Measurements from ENCODE around the gene OR2T6. TPM values are rescaled to one million over a fixed set of nuclear protein-coding genes. Genes with fewer than 3 reads are reported as not detected.
A peak's percentile ranks its signal among the peaks of the same experiment; 100 is the strongest.
"Not testable (repeated sequence)": the region's sequence is repeated elsewhere in the genome, so short reads cannot be mapped to it uniquely, and the experiment has no call there.

The OR2T6 gene
- total and polyA plus RNA-seq, 5 donors from 2014 or later = not detected

DNA sequence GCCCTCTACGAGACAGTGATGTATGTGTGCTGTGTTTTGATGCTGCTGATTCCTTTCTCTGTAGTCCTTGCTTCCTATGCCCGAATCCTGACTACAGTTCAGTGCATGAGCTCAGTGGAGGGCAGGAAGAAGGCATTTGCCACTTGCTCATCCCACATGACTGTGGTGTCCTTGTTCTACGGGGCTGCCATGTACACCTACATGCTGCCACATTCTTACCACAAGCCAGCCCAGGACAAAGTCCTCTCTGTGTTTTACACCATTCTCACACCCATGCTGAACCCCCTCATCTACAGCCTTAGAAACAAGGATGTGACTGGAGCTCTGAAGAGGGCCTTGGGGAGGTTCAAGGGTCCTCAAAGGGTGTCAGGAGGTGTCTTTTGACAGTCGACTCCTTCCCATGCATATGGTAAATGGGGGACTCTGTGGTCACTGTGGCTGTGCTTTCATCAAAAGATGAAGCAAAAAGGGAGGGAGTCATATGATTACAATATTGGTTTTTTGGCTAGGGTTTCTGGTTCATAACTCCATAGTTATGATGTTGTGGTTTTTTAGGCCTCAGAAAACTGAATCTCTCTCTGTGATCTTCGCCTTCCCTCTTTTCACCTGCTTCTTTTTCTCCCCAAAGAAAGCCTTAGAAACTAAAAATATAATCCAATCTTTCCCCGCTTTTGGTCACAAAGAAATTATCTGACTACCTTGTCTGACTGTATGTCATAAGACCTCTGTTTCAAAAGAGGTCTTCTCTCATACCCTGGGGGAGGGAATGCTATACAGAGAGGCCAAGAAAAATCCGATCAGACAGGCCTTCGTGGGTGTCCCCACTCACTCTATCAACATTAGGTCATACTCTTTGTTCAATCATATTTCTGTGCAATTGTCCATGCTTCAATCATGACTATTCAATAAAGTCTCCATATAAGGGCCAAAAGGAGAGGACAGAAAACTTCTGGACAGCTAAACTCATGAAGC is 31.5 kb downstream of the OR2T6 start:
- H3K27me3 ChIP-seq (ENCODE audit: control insufficient read depth, insufficient read depth, low read length) = no peaks in the 10 kb centered on the region
- Mint-ChIP-seq H3K4me1 (no peaks in the 10 kb centered on the region), H3K36me3 (peaks cover 7% of the 10 kb centered on the region), H3K27me3 (no peaks in the 10 kb centered on the region), H3K4me3 (no peak overlapping the region), H3K27ac (no peak overlapping the region), H3K9me3 (peaks cover 2 to 24% (median 5%) of the 10 kb centered on the region in 7 donors)
- ATAC-seq (ENCODE audit: low read depth in 2 of 2) = no peak
- DNase-seq = no peak
- peaks cover 7 to 8% of the 10 kb centered on the region in 2 experiments for H3K9me3 ChIP-seq (ENCODE audit: control insufficient read depth in 2 of 2, low read length in 2 of 2)
- H3K4me1 ChIP-seq (ENCODE audit: control insufficient read depth, insufficient read depth, low read length, poor library complexity, severe bottlenecking) = no peaks in the 10 kb centered on the region
- no peak overlapping the region for H3K4me3 ChIP-seq (ENCODE audit: low read depth, low read length)
- no peaks in the 10 kb centered on the region for H3K36me3 ChIP-seq (ENCODE audit: control insufficient read depth, insufficient read depth, low read length)
- H3K27ac ChIP-seq (ENCODE audit: insufficient read depth, low read length, poor library complexity, severe bottlenecking) = no peak overlapping the region

DNA sequence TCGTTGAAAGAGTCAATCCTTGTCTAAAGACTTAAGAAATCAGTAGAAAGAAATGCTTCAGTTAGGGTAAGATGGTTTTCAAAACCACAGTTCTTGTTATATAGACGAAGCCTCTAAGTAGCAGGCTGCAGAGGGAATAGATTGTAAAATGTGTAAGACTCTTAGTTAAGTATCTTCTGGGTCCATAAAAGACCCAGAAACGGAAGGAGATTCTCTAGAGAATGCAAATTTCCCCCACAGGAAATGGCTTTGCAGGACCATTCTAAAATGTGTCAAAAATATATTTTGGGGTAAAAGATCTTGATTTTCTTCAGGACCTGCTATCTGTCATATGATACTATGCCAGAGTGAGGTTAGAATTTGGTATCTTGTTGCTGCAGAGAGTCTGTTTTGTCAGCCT is 40.7 kb downstream of the OR2T6 start:
- Histone ChIP-seq H3K9me3 (ENCODE audit: control insufficient read depth in 2 of 2, low read length in 2 of 2) (peaks cover 7 to 8% of the 10 kb centered on the region in 2 experiments), H3K4me1 (ENCODE audit: control insufficient read depth, insufficient read depth, low read length, poor library complexity, severe bottlenecking) (no peaks in the 10 kb centered on the region), H3K36me3 (ENCODE audit: control insufficient read depth, insufficient read depth, low read length) (no peaks in the 10 kb centered on the region), H3K4me3 (ENCODE audit: low read depth, low read length) (no peak overlapping the region), H3K27me3 (ENCODE audit: control insufficient read depth, insufficient read depth, low read length) (no peaks in the 10 kb centered on the region), H3K27ac (ENCODE audit: insufficient read depth, low read length, poor library complexity, severe bottlenecking) (no peak overlapping the region)
- Mint-ChIP-seq H3K4me1 (peaks cover 0 to 23% (median 0%) of the 10 kb centered on the region in 4 donors), H3K27ac (no peak overlapping the region), H3K4me3 (no peak overlapping the region), H3K36me3 (no peaks in the 10 kb centered on the region), H3K27me3 (no peaks in the 10 kb centered on the region), H3K9me3 (peaks cover under 1 to 12% (median 2%) of the 10 kb centered on the region in 7 donors)
- DNase-seq (no peak), ATAC-seq (ENCODE audit: low read depth in 2 of 2) (no peak)

DNA sequence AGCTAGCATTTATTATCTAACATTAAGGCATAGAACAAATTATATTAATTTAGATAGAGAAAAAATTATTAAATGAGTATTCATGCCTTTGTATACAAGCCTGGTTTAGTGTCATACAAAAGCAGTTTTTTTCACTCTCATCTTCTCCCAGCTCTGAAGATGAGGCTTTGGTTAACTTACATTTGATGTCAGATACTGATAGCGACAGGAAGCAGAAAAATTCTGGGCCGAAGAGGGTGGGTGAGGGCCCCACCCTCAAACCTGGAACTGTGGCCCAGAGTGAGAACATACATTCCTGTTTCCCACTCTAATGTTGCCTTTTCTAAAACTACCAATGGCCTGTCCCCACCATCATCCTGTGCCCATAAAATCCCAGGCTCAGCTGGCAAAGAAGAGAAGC is 42.3 kb downstream of the OR2T6 start:
- Histone ChIP-seq H3K27me3 (ENCODE audit: control insufficient read depth, insufficient read depth, low read length) (no peaks in the 10 kb centered on the region), H3K9me3 (ENCODE audit: control insufficient read depth in 2 of 2, low read length in 2 of 2) (peaks cover 9% of the 10 kb centered on the region in 2 experiments), H3K27ac (ENCODE audit: insufficient read depth, low read length, poor library complexity, severe bottlenecking) (no peak overlapping the region), H3K4me1 (ENCODE audit: control insufficient read depth, insufficient read depth, low read length, poor library complexity, severe bottlenecking) (no peaks in the 10 kb centered on the region), H3K4me3 (ENCODE audit: low read depth, low read length) (no peak overlapping the region), H3K36me3 (ENCODE audit: control insufficient read depth, insufficient read depth, low read length) (no peaks in the 10 kb centered on the region)
- peaks cover 0 to 17% (median 5%) of the 10 kb centered on the region in 7 donors for H3K9me3 Mint-ChIP-seq
- peak overlapping the region in 1 of 3 donors; percentile 5 for H3K27ac Mint-ChIP-seq
- ATAC-seq (ENCODE audit: low read depth in 2 of 2) (no peak), DNase-seq (no peak)
- no peaks in the 10 kb centered on the region for H3K36me3 Mint-ChIP-seq
- peaks cover 0 to 23% (median 0%) of the 10 kb centered on the region in 4 donors for H3K4me1 Mint-ChIP-seq
- H3K4me3 Mint-ChIP-seq = no peak overlapping the region
- H3K27me3 Mint-ChIP-seq = no peaks in the 10 kb centered on the region

DNA sequence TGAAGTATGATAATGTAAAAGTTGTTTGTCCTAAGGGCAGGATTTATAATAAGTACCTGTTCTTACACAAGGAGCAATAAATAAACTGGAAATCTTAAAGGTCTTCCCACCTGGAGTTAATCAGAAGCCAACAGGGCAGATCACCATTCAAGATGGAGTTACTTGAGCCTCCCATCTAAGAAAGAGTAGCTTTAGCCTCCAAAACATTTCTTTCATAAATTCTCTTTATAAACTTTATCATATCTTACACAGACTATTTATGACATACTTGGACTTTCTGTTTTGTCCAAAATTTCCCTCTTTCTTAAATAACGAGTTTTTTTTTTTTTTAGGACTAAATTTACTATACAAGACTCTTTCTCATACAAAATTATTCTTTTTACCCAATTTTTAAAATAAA is 45.8 kb downstream of the OR2T6 start:
- Mint-ChIP-seq H3K4me3 (no peak overlapping the region), H3K27me3 (no peaks in the 10 kb centered on the region), H3K36me3 (no peaks in the 10 kb centered on the region), H3K4me1 (peaks cover 0 to 18% (median 0%) of the 10 kb centered on the region in 4 donors), H3K27ac (no peak overlapping the region), H3K9me3 (peaks cover 0 to 19% (median 5%) of the 10 kb centered on the region in 7 donors)
- Histone ChIP-seq H3K9me3 (ENCODE audit: control insufficient read depth in 2 of 2, low read length in 2 of 2) (peaks cover 9 to 12% of the 10 kb centered on the region in 2 experiments), H3K4me1 (ENCODE audit: control insufficient read depth, insufficient read depth, low read length, poor library complexity, severe bottlenecking) (no peaks in the 10 kb centered on the region), H3K36me3 (ENCODE audit: control insufficient read depth, insufficient read depth, low read length) (no peaks in the 10 kb centered on the region), H3K27me3 (ENCODE audit: control insufficient read depth, insufficient read depth, low read length) (no peaks in the 10 kb centered on the region), H3K4me3 (ENCODE audit: low read depth, low read length) (no peak overlapping the region), H3K27ac (ENCODE audit: insufficient read depth, low read length, poor library complexity, severe bottlenecking) (no peak overlapping the region)
- ATAC-seq (ENCODE audit: low read depth in 2 of 2) (no peak), DNase-seq (peak in 1 of 3 donors; percentile 9)

DNA sequence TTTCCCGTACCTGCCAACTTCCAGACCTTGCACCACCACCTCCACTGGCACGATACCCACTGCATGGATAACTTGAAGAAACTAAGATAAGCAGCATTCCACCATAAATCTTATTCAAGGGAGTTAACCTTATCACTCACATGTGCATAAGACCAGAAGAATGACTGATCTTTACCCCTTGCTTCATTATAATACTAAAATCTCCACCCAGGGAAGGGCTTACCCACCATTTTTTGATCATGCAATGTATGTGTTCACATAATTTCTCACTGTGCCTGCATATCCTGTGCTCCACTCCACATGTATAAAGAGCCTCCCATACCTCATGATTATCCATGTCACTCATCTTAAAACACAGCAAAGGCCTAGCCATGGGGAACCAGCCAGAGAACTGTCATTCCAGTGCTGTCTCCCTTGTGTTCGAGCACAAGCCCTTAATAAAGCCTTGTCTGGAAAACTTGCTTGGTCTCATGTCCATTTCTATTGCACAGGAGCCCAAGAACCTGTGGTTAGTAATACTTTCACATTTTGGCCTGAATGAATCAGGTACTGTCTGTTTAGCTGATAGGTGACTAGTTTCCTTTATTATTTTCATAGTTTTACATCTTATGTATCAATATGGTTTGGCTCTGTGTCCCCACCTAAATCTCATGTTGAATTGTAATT is 52.1 kb downstream of the OR2T6 start:
- not testable (repeated sequence) for H3K27me3 Mint-ChIP-seq; H3K36me3 Mint-ChIP-seq; H3K4me3 ChIP-seq (ENCODE audit: low read depth, low read length); H3K36me3 ChIP-seq (ENCODE audit: control insufficient read depth, insufficient read depth, low read length); H3K4me1 ChIP-seq (ENCODE audit: control insufficient read depth, insufficient read depth, low read length, poor library complexity, severe bottlenecking); H3K27ac Mint-ChIP-seq; H3K4me1 Mint-ChIP-seq; ATAC-seq (ENCODE audit: low read depth in 2 of 2); H3K27me3 ChIP-seq (ENCODE audit: control insufficient read depth, insufficient read depth, low read length); H3K9me3 Mint-ChIP-seq; H3K9me3 ChIP-seq (ENCODE audit: control insufficient read depth in 2 of 2, low read length in 2 of 2); DNase-seq; H3K27ac ChIP-seq (ENCODE audit: insufficient read depth, low read length, poor library complexity, severe bottlenecking); H3K4me3 Mint-ChIP-seq

DNA sequence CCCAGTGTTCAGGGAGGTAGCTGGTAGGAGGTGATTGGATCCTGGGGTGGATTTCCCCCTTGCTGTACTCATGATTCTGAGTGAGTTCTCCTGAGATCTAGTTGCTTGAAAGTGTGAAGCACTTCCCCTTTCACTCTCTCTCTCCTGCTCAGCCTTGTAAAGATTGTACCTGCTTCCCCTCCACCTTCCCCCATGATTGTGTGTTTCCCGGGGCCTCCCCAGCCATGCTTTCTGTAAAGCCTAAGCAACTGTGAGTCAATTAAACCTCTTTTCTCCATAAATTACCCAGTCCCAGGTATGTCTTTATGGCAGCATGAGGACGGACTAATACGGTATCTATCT is 52.6 kb downstream of the OR2T6 start:
- not testable (repeated sequence) for DNase-seq; H3K27ac ChIP-seq (ENCODE audit: insufficient read depth, low read length, poor library complexity, severe bottlenecking)
- peak in 1 of 2 donors; percentile 47 for ATAC-seq (ENCODE audit: low read depth in 2 of 2)

DNA sequence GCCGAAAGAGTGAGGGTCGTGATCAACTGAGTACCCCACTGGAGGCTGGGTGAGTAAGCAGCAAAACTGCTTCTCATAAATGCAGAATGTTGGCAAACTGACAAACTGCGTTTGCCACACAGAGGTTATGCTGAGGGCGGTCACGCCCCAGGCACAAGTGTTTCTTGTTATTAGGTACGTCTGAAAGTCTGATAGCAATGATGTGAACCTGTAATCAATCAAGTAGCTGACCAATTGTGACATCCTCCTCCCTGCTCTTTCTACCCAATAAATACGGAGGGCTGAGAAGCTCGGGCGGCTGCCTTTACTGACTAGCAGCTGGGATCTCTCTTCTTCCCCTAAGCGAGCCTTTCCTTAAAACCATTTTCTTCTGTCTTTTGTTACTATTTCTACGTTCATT is 56.1 kb downstream of the OR2T6 start:
- H3K27me3 Mint-ChIP-seq = not testable (repeated sequence)

More for the DNA sequence above, 52.6 kb downstream of the OR2T6 start:
- H3K36me3 ChIP-seq (ENCODE audit: control insufficient read depth, insufficient read depth, low read length); H3K27me3 Mint-ChIP-seq; H3K4me3 Mint-ChIP-seq; H3K4me1 Mint-ChIP-seq; H3K27me3 ChIP-seq (ENCODE audit: control insufficient read depth, insufficient read depth, low read length); H3K4me1 ChIP-seq (ENCODE audit: control insufficient read depth, insufficient read depth, low read length, poor library complexity, severe bottlenecking); H3K9me3 ChIP-seq (ENCODE audit: control insufficient read depth in 2 of 2, low read length in 2 of 2); H3K4me3 ChIP-seq (ENCODE audit: low read depth, low read length); H3K36me3 Mint-ChIP-seq; H3K27ac Mint-ChIP-seq; H3K9me3 Mint-ChIP-seq: not testable (repeated sequence)

More for the DNA sequence above, 56.1 kb downstream of the OR2T6 start:
- not testable (repeated sequence) for H3K4me1 ChIP-seq (ENCODE audit: control insufficient read depth, insufficient read depth, low read length, poor library complexity, severe bottlenecking); H3K27me3 ChIP-seq (ENCODE audit: control insufficient read depth, insufficient read depth, low read length); H3K4me1 Mint-ChIP-seq; ATAC-seq (ENCODE audit: low read depth in 2 of 2); H3K27ac Mint-ChIP-seq; H3K36me3 ChIP-seq (ENCODE audit: control insufficient read depth, insufficient read depth, low read length); H3K4me3 Mint-ChIP-seq; H3K27ac ChIP-seq (ENCODE audit: insufficient read depth, low read length, poor library complexity, severe bottlenecking); H3K4me3 ChIP-seq (ENCODE audit: low read depth, low read length); H3K9me3 Mint-ChIP-seq; DNase-seq; H3K9me3 ChIP-seq (ENCODE audit: control insufficient read depth in 2 of 2, low read length in 2 of 2); H3K36me3 Mint-ChIP-seq

All from CD4-positive, CD25-positive, alpha-beta regulatory T cell (primary cell).